IMR-90 (cell line): ENCODE results near the gene FXYD3. TPM values are rescaled to one million over a fixed set of nuclear protein-coding genes. Genes with fewer than 3 reads are reported as not detected.

Experiments used
- ATAC-seq: fragments of 200-7000 bp; cut with Tn5 transposase; 2 replicates; pipeline ENCODE4 v1.9.1; 2020; ENCODE audit warnings: low read depth, mild to moderate bottlenecking, moderate library complexity
- BruUV-seq: library from RNA; stranded (reverse); fragments of 400-500 nt; replicated peaks from 2 replicates; lab custom pipeline; 2021; lab: Mats Ljungman, UMichigan
- CTCF ChIA-PET: fragments of 300-600 bp; formaldehyde crosslinking; extraction: SDS; loops from one replicate; lab custom pipeline; 2021; ENCODE audit warnings: antibody characterized with exemption; lab: Yijun Ruan, JAX
- POLR2A ChIA-PET: fragments of 300-600 bp; sonication (Branson Sonifier 250); formaldehyde crosslinking; loops from one replicate; lab custom pipeline; 2022; ENCODE audit warnings: antibody characterized with exemption; ENCODE audit not compliant: unreplicated experiment; lab: Charles Lee
- DNase-seq: peaks from one replicate; pipeline ENCODE4 v3.0.0; 2013
- H2AFZ ChIP-seq: replicated peaks from 2 replicates; pipeline ENCODE3; 2013; ENCODE audit warnings: low read length, mild to moderate bottlenecking; ENCODE audit not compliant: poor library complexity
- H2AK5ac ChIP-seq: 2 replicates; pipeline ENCODE4 v1.6.1; 2013; ENCODE audit warnings: low read depth, low read length, inconsistent platforms
- H2AK9ac ChIP-seq: replicated peaks from 2 replicates; pipeline ENCODE3; 2013; ENCODE audit warnings: mild to moderate bottlenecking, low read depth, low read length, moderate library complexity; ENCODE audit not compliant: poor library complexity
- H2BK120ac ChIP-seq: 2 replicates; pipeline ENCODE4 v1.6.1; 2013; ENCODE audit warnings: low read depth, low read length, inconsistent platforms
- H2BK15ac ChIP-seq: 3 replicates; pipeline ENCODE4 v1.6.1; 2013; ENCODE audit warnings: low read depth, low read length, inconsistent platforms
- H2BK20ac ChIP-seq: 2 replicates; pipeline ENCODE4 v1.6.1; 2013; ENCODE audit warnings: low read depth, mild to moderate bottlenecking, inconsistent platforms, low read length, moderate library complexity
- H2BK5ac ChIP-seq: 2 replicates; pipeline ENCODE4 v1.6.1; 2013; ENCODE audit warnings: mild to moderate bottlenecking, low read depth, low read length, inconsistent platforms; ENCODE audit not compliant: poor library complexity, severe bottlenecking
- H3K14ac ChIP-seq: replicated peaks from 2 replicates; pipeline ENCODE4 v1.6.1; 2013; ENCODE audit warnings: low read depth, low read length, inconsistent platforms
- H3K18ac ChIP-seq: 2 replicates; pipeline ENCODE4 v1.6.1; 2013; ENCODE audit warnings: low read depth, low read length, control low read depth
- H3K23ac ChIP-seq: 2 replicates; pipeline ENCODE4 v1.6.1; 2013; ENCODE audit warnings: low read depth, low read length, inconsistent platforms
- H3K27ac ChIP-seq: 2 replicates; pipeline ENCODE4 v1.5.1; 2013; ENCODE audit warnings: mild to moderate bottlenecking, control low read depth, low read length; ENCODE audit not compliant: insufficient read depth
- H3K27me3 ChIP-seq: 2 replicates; pipeline ENCODE4 v1.6.1; 2013; ENCODE audit warnings: low read length; ENCODE audit not compliant: control insufficient read depth, insufficient read depth
- H3K36me3 ChIP-seq: 2 replicates; pipeline ENCODE4 v1.6.1; 2013; ENCODE audit warnings: low read length, mixed read lengths; ENCODE audit not compliant: control insufficient read depth, insufficient read depth
- H3K4ac ChIP-seq: 2 replicates; pipeline ENCODE4 v1.6.1; 2013; ENCODE audit warnings: low read depth, low read length, inconsistent platforms
- H3K4me1 ChIP-seq: 2 replicates; pipeline ENCODE4 v1.6.1; 2013; ENCODE audit warnings: low read length, mixed read lengths; ENCODE audit not compliant: control insufficient read depth, insufficient read depth
- H3K4me2 ChIP-seq: 2 replicates; pipeline ENCODE4 v1.6.1; 2013; ENCODE audit warnings: low read depth, mild to moderate bottlenecking, control low read depth, low read length, moderate library complexity
- H3K4me3 ChIP-seq: 2 replicates; pipeline ENCODE4 v1.5.1; 2013; ENCODE audit warnings: low read depth, mild to moderate bottlenecking, control low read depth, low read length, moderate library complexity; ENCODE audit not compliant: insufficient read depth
- H3K56ac ChIP-seq: 2 replicates; pipeline ENCODE4 v1.6.1; 2013; ENCODE audit warnings: low read length, inconsistent platforms; ENCODE audit not compliant: insufficient read depth; ENCODE audit errors: extremely low read depth
- H3K79me1 ChIP-seq, 2 experiments: 2 replicates each; pipeline ENCODE4 v1.6.1; 2013; ENCODE audit warnings: low read length in 2 of 2, inconsistent platforms in 1 of 2, low read depth in 1 of 2
- H3K9ac ChIP-seq: 2 replicates; pipeline ENCODE4 v1.6.1; 2013; ENCODE audit warnings: low read depth, low read length, control low read depth
- H3K9me1 ChIP-seq: 2 replicates; pipeline ENCODE4 v1.6.1; 2013; ENCODE audit warnings: low read length, inconsistent platforms; ENCODE audit not compliant: insufficient read depth
- H3K9me3 ChIP-seq: 2 replicates; pipeline ENCODE4 v1.6.1; 2013; ENCODE audit warnings: low read length; ENCODE audit not compliant: control insufficient read depth, insufficient read depth
- H4K20me1 ChIP-seq: 2 replicates; pipeline ENCODE4 v1.6.1; 2013; ENCODE audit warnings: low read length, inconsistent platforms; ENCODE audit not compliant: insufficient read depth
- H4K5ac ChIP-seq: 2 replicates; pipeline ENCODE4 v1.6.1; 2013; ENCODE audit warnings: mild to moderate bottlenecking, low read depth, low read length, control low read depth
- H4K8ac ChIP-seq, 2 experiments: 2 replicates each; pipeline ENCODE4 v1.6.1; 2013; ENCODE audit warnings: low read depth in 2 of 2, low read length in 2 of 2, control low read depth in 1 of 2, inconsistent platforms in 1 of 2
- H4K91ac ChIP-seq: 2 replicates; pipeline ENCODE4 v1.6.1; 2013; ENCODE audit warnings: low read depth, low read length, inconsistent platforms; ENCODE audit not compliant: insufficient read depth
- BHLHE40 ChIP-seq: fragments of 150-350 bp; IDR thresholded peaks from 2 replicates; pipeline ENCODE4 v1.6.1; 2016; ENCODE audit warnings: mild to moderate bottlenecking, low read depth, low read length
- CEBPB ChIP-seq: IDR thresholded peaks from 2 replicates; pipeline ENCODE4 v1.6.1; 2012; ENCODE audit warnings: low read depth, low read length, improper control_type of control experiment
- CHD1 ChIP-seq: IDR thresholded peaks from 2 replicates; pipeline ENCODE4 v1.6.1; 2012; ENCODE audit warnings: low read depth, low read length, improper control_type of control experiment
- FOS ChIP-seq: fragments of 150-350 bp; IDR thresholded peaks from 2 replicates; pipeline ENCODE4 v1.6.1; 2016; ENCODE audit warnings: low read depth, low read length
- MAFK ChIP-seq: IDR thresholded peaks from 2 replicates; pipeline ENCODE4 v1.6.1; 2012; ENCODE audit warnings: low read depth, low read length, improper control_type of control experiment
- MAZ ChIP-seq: IDR thresholded peaks from 2 replicates; pipeline ENCODE4 v1.6.1; 2012; ENCODE audit warnings: low read depth, mild to moderate bottlenecking, low read length, improper control_type of control experiment, moderate library complexity, borderline replicate concordance
- MXI1 ChIP-seq: IDR thresholded peaks from 2 replicates; pipeline ENCODE4 v1.6.1; 2012; ENCODE audit warnings: low read depth, mild to moderate bottlenecking, low read length, moderate library complexity, borderline replicate concordance
- NFE2L2 ChIP-seq: fragments of 150-350 bp; IDR thresholded peaks from 2 replicates; pipeline ENCODE4 v1.6.1; 2016; ENCODE audit warnings: low read depth, mild to moderate bottlenecking, low read length
- POLR2A ChIP-seq: IDR thresholded peaks from 2 replicates; pipeline ENCODE4 v1.6.1; 2012; ENCODE audit warnings: mild to moderate bottlenecking, low read depth, low read length
- RAD21 ChIP-seq: IDR thresholded peaks from 2 replicates; pipeline ENCODE4 v1.6.1; 2012; ENCODE audit warnings: low read length, improper control_type of control experiment
- RCOR1 ChIP-seq: IDR thresholded peaks from 2 replicates; pipeline ENCODE4 v1.6.1; 2012; ENCODE audit warnings: mild to moderate bottlenecking, low read length, improper control_type of control experiment; ENCODE audit not compliant: insufficient replicate concordance
- SMC3 ChIP-seq: fragments of 150-350 bp; IDR thresholded peaks from 2 replicates; pipeline ENCODE4 v1.6.1; 2016; ENCODE audit warnings: low read depth, mild to moderate bottlenecking, antibody characterized with exemption, low read length, moderate library complexity
- WGBS, 2 experiments: methylation state at CpG; one replicate each; pipeline versions ENCODE4 v1.1.5 to v1.1.7; 2013; ENCODE audit warnings: missing lambda C conversion rate in 2 of 2; ENCODE audit not compliant: insufficient read length in 1 of 2; ENCODE audit errors: extremely low coverage in 2 of 2; 5-methylcytosine and 5-hydroxymethylcytosine counted together
- dilution Hi-C: fragments of 300-500 bp; cut with HindIII; formaldehyde crosslinking; loops from one replicate; pipeline ENCODE4 v1.14.3; 2018; ENCODE audit warnings: low sequenced_read_pairs; ENCODE audit not compliant: unreplicated experiment
- in situ Hi-C: fragments of 300-500 bp; cut with MboI; formaldehyde crosslinking; loops from 3 replicates; pipeline ENCODE4 v1.14.3; 2019; ENCODE audit warnings: low sequenced_read_pairs, inconsistent platforms, mixed read lengths
- intact Hi-C: fragments of 100-400 bp; cut with micrococcal nuclease; formaldehyde crosslinking; loops from 2 replicates; pipeline ENCODE4 v1.10.0; 2022
- polyA plus RNA-seq, 3 experiments: library from polyadenylated mRNA; depleted of rRNA; stranded (reverse); fragments of >200 nt; gene quantifications; 2 replicates each; pipeline ENCODE4 v1.2.3, GENCODE V29; 2012; ENCODE audit warnings: low replicate concordance in 1 of 3
- total RNA-seq: library from RNA; depleted of rRNA; stranded (reverse); fragments of >200 nt; gene quantifications from 2 replicates; pipeline ENCODE4 v1.2.3, GENCODE V29; 2012
- TF ChIP-seq, protein P1 (sequence below): conservative IDR thresholded peaks from 2 replicates; pipeline ENCODE4 v1.5.1; 2012; ENCODE audit warnings: mild to moderate bottlenecking, low read depth, low read length, improper control_type of control experiment
- TF ChIP-seq, protein P2 (sequence below): fragments of 150-350 bp; IDR thresholded peaks from 2 replicates; pipeline ENCODE4 v1.6.1; 2017; ENCODE audit warnings: mild to moderate bottlenecking, antibody characterized with exemption, low read length, low read depth
- TF ChIP-seq, protein P3 (sequence below): fragments of 150-350 bp; IDR thresholded peaks from 2 replicates; pipeline ENCODE4 v1.6.1; 2016; ENCODE audit warnings: low read depth, mild to moderate bottlenecking, low read length, moderate library complexity, borderline replicate concordance

Gene FXYD3
- total and polyA plus RNA-seq, 2 of the 4 experiments (the other 2 are of a cell fraction), result not detected

DNA sequence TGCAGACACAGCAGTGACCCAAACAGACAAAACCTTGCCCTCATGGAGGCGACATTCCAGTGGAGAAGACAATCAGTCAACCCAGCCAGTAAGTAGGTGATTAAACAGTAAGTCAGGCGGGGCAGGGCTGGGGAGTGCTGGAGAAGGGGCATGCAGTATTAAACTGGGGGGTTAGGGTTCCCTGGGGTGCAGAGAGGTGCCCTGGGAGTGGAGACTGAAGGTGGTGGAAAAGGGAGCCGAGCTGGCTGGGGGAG is 31.2 kb upstream of the FXYD3 start:
- H4K5ac ChIP-seq, result no peak overlapping the region
- H3K14ac ChIP-seq, result no peak overlapping the region
- H4K91ac ChIP-seq, result no peak overlapping the region
- no peak overlapping the region for H2AK5ac ChIP-seq
- no peak overlapping the region for H3K18ac ChIP-seq
- no peaks in the 10 kb centered on the region for H4K20me1 ChIP-seq
- H2AFZ ChIP-seq, result no peak overlapping the region
- POLR2A ChIA-PET, result no interaction called here
- CTCF ChIA-PET, result no interaction called here
- H3K79me1 ChIP-seq, result no peaks in the 10 kb centered on the region
- peaks cover 3% of the 10 kb centered on the region for H3K4me1 ChIP-seq
- H3K9ac ChIP-seq, result no peak overlapping the region
- DNase-seq, result no peak
- no peak overlapping the region for H3K4ac ChIP-seq
- no peak overlapping the region for H2BK20ac ChIP-seq
- dilution Hi-C loops (no loop called here), in situ Hi-C loops (no loop called here), intact Hi-C loops (no loop called here)
- H2BK5ac ChIP-seq, result no peak overlapping the region
- no peak overlapping the region for H3K4me3 ChIP-seq
- H3K4me2 ChIP-seq, result no peak overlapping the region
- H3K27ac ChIP-seq, result no peak overlapping the region
- no peak overlapping the region for H3K56ac ChIP-seq
- H3K23ac ChIP-seq, result no peak overlapping the region
- H3K9me3 ChIP-seq, result no peaks in the 10 kb centered on the region; the same call in 1 of the 2 replicates
- 0 out of 2 replicates have a peak, but pooled peaks cover 1% of the 10 kb centered on the region for H3K27me3 ChIP-seq
- H2BK15ac ChIP-seq, result no peak overlapping the region
- H3K36me3 ChIP-seq, result no peaks in the 10 kb centered on the region
- no peak overlapping the region for H2BK120ac ChIP-seq
- peaks cover 7% of the 10 kb centered on the region for H3K9me1 ChIP-seq
- no peak for ATAC-seq
- no peak overlapping the region for H4K8ac ChIP-seq
- BruUV-seq, result no TSS peak
- WGBS, 2 experiments, result no CpG with 5 or more reads among the region's 3 CpGs
- TF ChIP-seq NFE2L2 (no peak), MXI1 (no peak), POLR2A (no peak), BHLHE40 (no peak), CEBPB (no peak), SMC3 (no peak), RCOR1 (no peak), MAZ (no peak), MAFK (no peak), CHD1 (no peak), RAD21 (no peak), FOS (no peak)
- TF ChIP-seq, protein P1, sequence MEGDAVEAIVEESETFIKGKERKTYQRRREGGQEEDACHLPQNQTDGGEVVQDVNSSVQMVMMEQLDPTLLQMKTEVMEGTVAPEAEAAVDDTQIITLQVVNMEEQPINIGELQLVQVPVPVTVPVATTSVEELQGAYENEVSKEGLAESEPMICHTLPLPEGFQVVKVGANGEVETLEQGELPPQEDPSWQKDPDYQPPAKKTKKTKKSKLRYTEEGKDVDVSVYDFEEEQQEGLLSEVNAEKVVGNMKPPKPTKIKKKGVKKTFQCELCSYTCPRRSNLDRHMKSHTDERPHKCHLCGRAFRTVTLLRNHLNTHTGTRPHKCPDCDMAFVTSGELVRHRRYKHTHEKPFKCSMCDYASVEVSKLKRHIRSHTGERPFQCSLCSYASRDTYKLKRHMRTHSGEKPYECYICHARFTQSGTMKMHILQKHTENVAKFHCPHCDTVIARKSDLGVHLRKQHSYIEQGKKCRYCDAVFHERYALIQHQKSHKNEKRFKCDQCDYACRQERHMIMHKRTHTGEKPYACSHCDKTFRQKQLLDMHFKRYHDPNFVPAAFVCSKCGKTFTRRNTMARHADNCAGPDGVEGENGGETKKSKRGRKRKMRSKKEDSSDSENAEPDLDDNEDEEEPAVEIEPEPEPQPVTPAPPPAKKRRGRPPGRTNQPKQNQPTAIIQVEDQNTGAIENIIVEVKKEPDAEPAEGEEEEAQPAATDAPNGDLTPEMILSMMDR, result no peak
- TF ChIP-seq, protein P2, sequence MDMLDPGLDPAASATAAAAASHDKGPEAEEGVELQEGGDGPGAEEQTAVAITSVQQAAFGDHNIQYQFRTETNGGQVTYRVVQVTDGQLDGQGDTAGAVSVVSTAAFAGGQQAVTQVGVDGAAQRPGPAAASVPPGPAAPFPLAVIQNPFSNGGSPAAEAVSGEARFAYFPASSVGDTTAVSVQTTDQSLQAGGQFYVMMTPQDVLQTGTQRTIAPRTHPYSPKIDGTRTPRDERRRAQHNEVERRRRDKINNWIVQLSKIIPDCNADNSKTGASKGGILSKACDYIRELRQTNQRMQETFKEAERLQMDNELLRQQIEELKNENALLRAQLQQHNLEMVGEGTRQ, result no peak
- TF ChIP-seq, protein P3, sequence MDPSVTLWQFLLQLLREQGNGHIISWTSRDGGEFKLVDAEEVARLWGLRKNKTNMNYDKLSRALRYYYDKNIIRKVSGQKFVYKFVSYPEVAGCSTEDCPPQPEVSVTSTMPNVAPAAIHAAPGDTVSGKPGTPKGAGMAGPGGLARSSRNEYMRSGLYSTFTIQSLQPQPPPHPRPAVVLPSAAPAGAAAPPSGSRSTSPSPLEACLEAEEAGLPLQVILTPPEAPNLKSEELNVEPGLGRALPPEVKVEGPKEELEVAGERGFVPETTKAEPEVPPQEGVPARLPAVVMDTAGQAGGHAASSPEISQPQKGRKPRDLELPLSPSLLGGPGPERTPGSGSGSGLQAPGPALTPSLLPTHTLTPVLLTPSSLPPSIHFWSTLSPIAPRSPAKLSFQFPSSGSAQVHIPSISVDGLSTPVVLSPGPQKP, result no peak
- no peak overlapping the region for H2AK9ac ChIP-seq
